ENCODE data around the gene TXNRD1.
"Not testable (repeated sequence)": the region's sequence is repeated elsewhere in the genome, so short reads cannot be mapped to it uniquely, and the experiment has no call there.

The TXNRD1 gene

DNA sequence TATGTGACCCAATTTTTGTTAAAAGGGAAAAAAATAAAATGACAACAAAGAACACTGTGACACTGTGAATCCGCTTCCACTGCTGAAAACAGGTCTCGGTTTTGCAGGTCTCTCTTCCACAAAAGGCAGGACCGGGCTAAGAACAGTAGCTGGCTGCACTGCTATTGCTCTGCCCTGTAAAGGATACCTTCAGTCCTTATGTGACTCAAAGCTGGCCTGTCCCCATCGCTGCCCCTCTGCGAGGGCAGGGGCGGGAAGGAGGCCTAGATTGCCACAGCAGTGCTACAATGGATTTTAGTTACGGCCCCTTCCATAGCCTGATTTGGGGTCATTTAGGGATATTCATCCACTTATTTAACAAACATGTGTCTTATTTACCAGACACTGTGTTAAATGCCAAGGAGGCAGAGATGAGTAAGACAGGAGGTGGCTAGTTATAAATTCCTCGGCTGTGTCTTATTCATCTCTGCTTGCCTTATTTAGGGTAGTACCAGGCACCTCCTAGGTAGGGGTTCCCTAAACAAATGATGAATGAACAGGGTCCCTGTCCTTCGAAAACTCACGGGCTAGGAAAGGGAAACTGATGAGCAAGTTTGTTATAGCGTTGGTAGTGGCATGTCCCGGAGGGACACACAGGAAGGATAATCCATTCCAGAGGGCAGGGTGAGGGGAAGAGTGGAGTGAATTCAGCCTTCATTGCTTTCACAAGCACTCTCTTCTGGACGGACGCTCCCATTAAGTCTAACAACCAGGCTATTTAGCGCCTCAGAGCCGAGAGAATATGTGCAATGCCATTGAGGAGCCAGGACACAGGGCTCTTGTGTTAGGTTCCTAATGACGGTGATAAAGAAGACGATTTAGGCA, 161.3 kb downstream of the TXNRD1 start:
- no peak for DNase-seq

DNA sequence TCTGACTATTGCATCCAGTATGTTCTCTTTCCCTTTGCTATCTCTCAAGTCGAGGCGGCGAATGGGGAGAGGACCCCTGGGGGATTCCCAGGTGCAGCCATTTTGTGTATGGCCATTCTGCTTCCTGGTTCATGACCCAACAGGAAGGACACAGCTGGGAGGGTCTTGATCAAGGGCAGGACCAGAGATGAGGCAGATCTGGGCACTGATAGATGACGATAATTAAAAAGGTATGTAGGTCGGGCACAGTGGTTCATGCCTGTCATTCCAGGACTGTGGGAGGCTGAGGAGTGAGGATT, 161.9 kb downstream of the TXNRD1 start:
- no peak for DNase-seq

DNA sequence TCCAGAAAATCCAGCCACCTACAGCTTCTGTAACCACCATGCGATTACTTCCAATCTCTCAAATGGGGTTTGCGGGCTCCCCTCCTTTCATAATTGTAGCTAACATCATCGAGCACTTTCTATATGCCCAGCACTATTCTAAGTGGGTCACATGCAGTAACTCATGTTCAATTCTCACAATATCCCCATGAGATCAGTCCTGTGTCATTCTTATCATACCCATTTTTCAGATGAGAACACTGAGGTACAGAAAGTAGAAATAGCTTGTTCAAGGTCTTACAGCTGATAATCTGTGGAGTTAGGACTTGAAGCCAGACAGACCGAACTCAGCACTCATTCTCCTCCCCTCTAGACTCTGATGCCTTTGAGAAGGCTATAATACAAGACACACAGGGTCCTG, 162.8 kb downstream of the TXNRD1 start:
- DNase-seq, result no peak

DNA sequence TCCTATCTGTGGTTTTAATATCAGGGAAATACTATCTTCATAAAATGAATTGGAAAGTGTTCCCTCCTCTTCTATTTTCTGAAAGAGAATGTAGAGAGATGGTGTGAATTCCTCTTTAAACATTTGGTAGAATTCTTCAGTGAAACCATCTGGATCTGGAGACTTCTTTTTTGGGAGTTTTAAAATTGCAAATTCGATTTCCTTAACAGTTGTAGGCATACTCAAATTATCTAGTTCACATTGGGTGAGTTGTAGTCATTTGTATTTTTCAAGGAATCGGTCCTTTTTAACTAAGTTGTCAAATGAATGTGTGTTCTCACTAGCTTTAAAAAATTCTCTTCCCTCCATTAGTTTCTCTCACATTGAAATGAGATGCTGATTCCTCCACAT, 165.8 kb downstream of the TXNRD1 start:
- DNase-seq, result no peak

DNA sequence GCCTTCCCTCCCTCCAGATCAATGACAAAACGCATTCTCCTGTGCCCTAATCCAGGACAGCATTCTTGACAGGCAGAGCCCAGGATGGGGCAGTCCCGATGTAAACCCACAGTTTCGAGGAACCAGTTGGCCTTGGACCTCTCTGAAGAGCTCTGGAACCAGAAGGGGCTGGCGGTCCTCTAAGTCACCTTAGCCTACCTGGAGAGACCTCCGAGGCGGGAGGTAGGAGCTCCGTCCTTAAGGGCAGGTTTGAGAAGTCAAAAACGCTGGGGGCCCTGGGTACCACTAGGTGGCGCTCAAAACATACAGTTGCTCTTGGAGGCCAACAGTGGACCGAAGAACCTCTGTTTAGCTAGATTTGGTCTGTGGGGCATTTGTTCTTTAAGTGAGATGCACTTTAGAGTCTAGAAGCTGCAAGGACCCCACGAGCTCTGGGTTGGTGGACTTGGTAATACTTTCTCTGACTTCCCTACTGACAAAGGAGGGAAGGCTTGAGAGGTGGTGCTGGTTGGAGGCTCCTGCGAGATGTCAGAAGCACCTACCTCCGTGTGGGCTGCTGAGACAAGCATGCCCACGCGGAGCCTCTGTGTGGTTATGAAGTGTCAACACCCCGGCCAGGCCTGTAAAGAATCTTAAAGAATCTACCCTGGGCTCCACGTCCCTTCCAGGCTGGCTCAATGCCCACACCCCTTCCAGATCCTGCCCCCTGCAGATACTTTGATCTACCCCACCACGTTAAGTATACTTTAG, 166.3 kb downstream of the TXNRD1 start:
- DNase-seq, result peak; percentile 75

DNA sequence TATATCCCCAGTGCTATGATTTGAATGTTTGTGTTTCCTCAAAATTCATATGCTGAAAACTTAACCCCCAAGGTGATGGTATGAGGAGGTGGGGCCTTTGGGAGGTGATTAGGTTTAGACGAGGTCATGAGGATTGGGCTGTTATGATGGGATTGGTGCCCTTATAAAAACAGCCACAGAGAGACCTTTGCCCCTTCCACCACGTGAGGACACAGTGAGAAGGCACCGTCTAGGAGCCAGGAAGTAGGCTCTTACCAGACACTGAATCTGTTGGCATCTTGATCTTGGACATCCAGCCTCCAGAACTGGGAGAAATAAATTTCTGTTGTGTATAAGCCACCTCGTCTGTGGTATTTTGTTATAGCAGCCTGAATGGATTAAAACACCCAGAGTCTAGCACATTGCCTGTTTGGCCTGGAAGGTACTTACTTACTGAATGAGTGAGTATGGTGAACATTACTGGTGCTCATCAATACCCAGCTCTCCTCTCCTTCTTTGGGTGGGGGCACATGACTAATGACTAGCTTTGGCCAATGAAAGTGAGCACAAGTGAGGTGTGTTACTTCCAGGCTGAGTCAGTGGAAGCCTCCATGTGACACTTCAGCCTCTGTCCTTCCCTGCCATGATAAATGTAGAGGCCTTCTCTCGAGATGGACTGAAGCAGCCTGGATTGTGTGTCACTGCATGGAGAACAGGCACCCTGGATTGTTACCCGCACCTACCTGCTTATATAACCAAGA, 168.7 kb downstream of the TXNRD1 start:
- no peak for DNase-seq

DNA sequence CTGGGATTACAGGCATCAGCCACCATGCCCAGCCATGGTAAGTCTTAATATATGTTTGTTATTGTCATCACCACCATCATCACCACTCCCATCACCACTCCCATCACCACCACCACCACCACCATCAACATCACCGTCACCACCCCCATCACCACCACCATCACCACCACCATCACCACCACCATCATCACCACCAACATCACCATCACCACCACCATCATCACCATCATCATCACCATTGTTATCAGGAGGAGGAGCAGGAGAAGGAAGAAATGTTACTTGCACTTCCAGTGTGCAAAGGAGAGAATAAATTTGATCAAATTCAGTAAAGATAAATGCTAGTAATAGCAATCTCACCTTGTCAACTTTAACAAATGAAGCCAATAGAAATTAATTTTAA, 169.9 kb downstream of the TXNRD1 start:
- DNase-seq, result no peak

DNA sequence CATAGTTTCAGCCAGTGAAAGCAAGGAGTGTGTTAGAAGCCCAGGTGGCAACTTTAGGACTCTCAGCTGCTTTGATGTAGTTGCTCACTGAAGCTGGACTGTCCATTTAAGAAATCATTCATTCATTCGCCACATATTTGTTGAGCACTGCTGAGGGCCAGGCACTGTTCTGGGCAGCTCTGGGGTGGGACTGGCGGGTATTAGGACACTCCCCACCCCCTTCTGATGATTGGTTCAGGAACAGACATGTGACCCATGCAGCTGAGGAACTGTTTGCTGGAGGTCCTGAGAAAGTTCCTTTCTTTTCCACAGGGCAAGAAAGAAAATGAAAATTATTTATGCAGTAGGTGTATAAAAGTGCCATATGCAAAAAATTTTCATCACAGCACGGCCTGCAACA, 170.9 kb downstream of the TXNRD1 start:
- DNase-seq, result no peak

DNA sequence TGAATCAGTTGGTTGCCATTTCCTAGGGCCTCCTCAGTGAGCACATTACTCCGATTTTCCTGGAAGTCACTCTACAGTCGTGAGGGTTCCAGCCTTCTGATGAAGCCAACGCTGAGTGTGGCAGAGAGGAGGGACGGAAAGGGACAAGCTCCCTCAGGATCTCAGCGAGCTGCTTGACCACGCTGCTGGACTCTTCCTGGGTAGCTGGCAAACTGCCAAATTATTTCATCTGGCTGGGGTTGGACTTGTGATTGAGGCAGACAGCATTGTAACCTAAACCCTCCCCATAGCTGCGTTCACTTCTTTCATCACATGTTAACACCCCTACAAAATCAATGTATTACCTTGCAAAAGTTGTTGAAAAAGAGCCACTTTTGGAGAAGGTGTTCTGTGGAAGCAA, 171.6 kb downstream of the TXNRD1 start:
- DNase-seq, result no peak

DNA sequence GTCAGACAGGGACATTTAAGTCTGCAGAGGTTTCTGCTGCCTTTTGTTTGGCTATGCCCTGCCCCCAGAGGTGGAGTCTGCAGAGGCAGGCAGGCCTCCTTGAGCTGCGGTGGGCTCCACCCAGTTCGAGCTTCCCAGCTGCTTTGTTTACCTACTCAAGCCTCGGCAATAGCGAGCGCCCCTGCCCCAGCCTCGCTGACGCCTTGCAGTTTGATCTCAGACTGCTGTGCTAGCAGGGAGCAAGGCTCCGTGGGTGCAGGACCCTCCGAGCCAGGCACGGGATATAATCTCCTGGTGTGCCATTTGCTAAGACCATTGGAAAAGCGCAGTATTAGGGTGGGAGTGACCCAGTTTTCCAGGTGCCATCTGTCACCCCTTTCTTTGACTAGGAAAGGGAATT, 178.5 kb downstream of the TXNRD1 start:
- not testable (repeated sequence) for DNase-seq
